ENCODE data around the gene CNTN4.

Gene CNTN4

GRCh38 chr3:3023111-3023745 is 924.6 kb downstream of the CNTN4 start:
- H3K27ac ChIP-seq = no peak overlapping the region
- no peaks in the 10 kb centered on the region for H3K9me3 ChIP-seq (replicated peaks in 1 of 11)
- H3K4me1 ChIP-seq = peaks cover 0 to 5% (median 0%) of the 10 kb centered on the region in 10 experiments; a peak in 3 of 20 replicates
- H3K27me3 ChIP-seq = no peaks in the 10 kb centered on the region
- no peaks in the 10 kb centered on the region for H3K36me3 ChIP-seq
- no peaks in the 10 kb centered on the region for H4K20me1 ChIP-seq
- TF ChIP-seq Cebpa-rat (IDR thresholded peaks at IDR 0.05) = no peak
- no peak overlapping the region for H3K4me3 ChIP-seq
- H3K9ac ChIP-seq = no peak overlapping the region
- no peak overlapping the region for H3K4me2 ChIP-seq

GRCh38 chr3:3027976-3028567 is 929.4 kb downstream of the CNTN4 start:
- H3K27me3 ChIP-seq = no peaks in the 10 kb centered on the region
- no peak overlapping the region for H3K4me3 ChIP-seq
- no peak overlapping the region for H3K27ac ChIP-seq
- H3K4me1 ChIP-seq = peaks cover 0 to 9% (median 2%) of the 10 kb centered on the region in 10 experiments; a peak in 6 of 20 replicates
- no peaks in the 10 kb centered on the region for H4K20me1 ChIP-seq
- H3K4me2 ChIP-seq = 0 out of 22 replicates have a peak overlapping the region, but pooled peaks of 1 of the 11 experiments have one; percentile 3
- no peaks in the 10 kb centered on the region for H3K9me3 ChIP-seq (replicated peaks in 1 of 11)
- H3K9ac ChIP-seq = no peak overlapping the region
- no peak for TF ChIP-seq Cebpa-rat (IDR thresholded peaks at IDR 0.05)
- H3K36me3 ChIP-seq = no peaks in the 10 kb centered on the region

GRCh38 chr3:3031326-3031725 is 932.7 kb downstream of the CNTN4 start:
- Histone ChIP-seq H4K20me1 (no peaks in the 10 kb centered on the region), H3K4me3 (no peak overlapping the region), H3K36me3 (no peaks in the 10 kb centered on the region), H3K27me3 (no peaks in the 10 kb centered on the region), H3K4me2 (no peak overlapping the region), H3K27ac (no peak overlapping the region), H3K9me3 (replicated peaks in 1 of 11) (no peaks in the 10 kb centered on the region), H3K9ac (no peak overlapping the region), H3K4me1 (peaks cover 0 to 16% (median 5%) of the 10 kb centered on the region in 10 experiments; a peak in 7 of 20 replicates)
- no peak for TF ChIP-seq Cebpa-rat (IDR thresholded peaks at IDR 0.05)

GRCh38 chr3:3037156-3037555 is 938.5 kb downstream of the CNTN4 start:
- peaks cover 10 to 25% (median 19%) of the 10 kb centered on the region in 10 experiments; a peak in 17 of 20 replicates for H3K4me1 ChIP-seq

GRCh38 chr3:3038201-3038991 is 939.7 kb downstream of the CNTN4 start:
- peak overlapping the region in 3 of 11 experiments; percentile 16 to 27 (median 20); a peak in 1 of 22 replicates for H3K9ac ChIP-seq
- H3K27me3 ChIP-seq = no peaks in the 10 kb centered on the region
- H3K4me3 ChIP-seq = no peak overlapping the region
- H4K20me1 ChIP-seq = no peaks in the 10 kb centered on the region
- peak overlapping the region; percentile 43 to 64 (median 54) for H3K4me2 ChIP-seq
- H3K27ac ChIP-seq = peak overlapping the region in 7 of 11 experiments; percentile 5 to 42 (median 33); a peak in 8 of 22 replicates
- H3K36me3 ChIP-seq = no peaks in the 10 kb centered on the region
- peaks cover 0 to 5% (median 0%) of the 10 kb centered on the region in 11 experiments; a peak in 1 of 22 replicates for H3K9me3 ChIP-seq (replicated peaks in 1 of 11)
- H3K4me1 ChIP-seq = peaks cover 10 to 21% (median 18%) of the 10 kb centered on the region in 10 experiments; a peak in 17 of 20 replicates
- no peak for TF ChIP-seq Cebpa-rat (IDR thresholded peaks at IDR 0.05)

More at GRCh38 chr3:3037156-3037555, 938.5 kb downstream of the CNTN4 start:
- Histone ChIP-seq H3K4me3 (no peak overlapping the region), H3K27ac (no peak overlapping the region), H3K36me3 (no peaks in the 10 kb centered on the region), H3K9me3 (replicated peaks in 1 of 11) (peaks cover 0 to 5% (median 0%) of the 10 kb centered on the region in 11 experiments; a peak in 1 of 22 replicates), H3K4me2 (peak overlapping the region in 5 of 11 experiments; percentile 19 to 54 (median 47); a peak in 9 of 22 replicates), H4K20me1 (no peaks in the 10 kb centered on the region), H3K27me3 (no peaks in the 10 kb centered on the region), H3K9ac (no peak overlapping the region)
- no peak for TF ChIP-seq Cebpa-rat (IDR thresholded peaks at IDR 0.05)

GRCh38 chr3:3053974-3054373 is 955.3 kb downstream of the CNTN4 start:
- no peak overlapping the region for H3K4me2 ChIP-seq
- no peak for TF ChIP-seq Cebpa-rat (IDR thresholded peaks at IDR 0.05)
- no peaks in the 10 kb centered on the region for H3K9me3 ChIP-seq (replicated peaks in 1 of 11)
- no peaks in the 10 kb centered on the region for H3K4me1 ChIP-seq
- H4K20me1 ChIP-seq = no peaks in the 10 kb centered on the region
- no peaks in the 10 kb centered on the region for H3K36me3 ChIP-seq
- no peak overlapping the region for H3K9ac ChIP-seq
- H3K27ac ChIP-seq = no peak overlapping the region
- no peak overlapping the region for H3K4me3 ChIP-seq
- H3K27me3 ChIP-seq = no peaks in the 10 kb centered on the region

GRCh38 chr3:3059645-3060044 is 961.0 kb downstream of the CNTN4 start:
- Histone ChIP-seq H3K36me3 (no peaks in the 10 kb centered on the region), H3K9me3 (replicated peaks in 1 of 11) (no peaks in the 10 kb centered on the region), H3K4me3 (no peak overlapping the region), H3K27ac (no peak overlapping the region), H3K27me3 (no peaks in the 10 kb centered on the region), H3K4me2 (no peak overlapping the region), H4K20me1 (no peaks in the 10 kb centered on the region), H3K4me1 (no peaks in the 10 kb centered on the region), H3K9ac (no peak overlapping the region)
- TF ChIP-seq Cebpa-rat (IDR thresholded peaks at IDR 0.05) = no peak

- no peak for TF ChIP-seq Cebpa-rat (IDR thresholded peaks at IDR 0.05)
- H3K4me3 ChIP-seq = no peak overlapping the region
- no peak overlapping the region for H3K4me2 ChIP-seq
- no peaks in the 10 kb centered on the region for H4K20me1 ChIP-seq
- no peak overlapping the region for H3K27ac ChIP-seq
- no peak overlapping the region for H3K9ac ChIP-seq
- H3K27me3 ChIP-seq = no peaks in the 10 kb centered on the region
- H3K36me3 ChIP-seq = no peaks in the 10 kb centered on the region
- 0 out of 20 replicates have a peak, but pooled peaks cover 0 to 8% (median 0%) of the 10 kb centered on the region in 10 experiments for H3K4me1 ChIP-seq
- no peaks in the 10 kb centered on the region for H3K9me3 ChIP-seq (replicated peaks in 1 of 11)
These were observed 965.6 kb downstream of the CNTN4 start for GRCh38 chr3:3064297-3064696.

GRCh38 chr3:3065876-3066275 is 967.2 kb downstream of the CNTN4 start:
- H3K9ac ChIP-seq = no peak overlapping the region
- no peaks in the 10 kb centered on the region for H4K20me1 ChIP-seq
- 0 out of 20 replicates have a peak, but pooled peaks cover 0 to 8% (median 0%) of the 10 kb centered on the region in 10 experiments for H3K4me1 ChIP-seq
- no peaks in the 10 kb centered on the region for H3K27me3 ChIP-seq
- no peak overlapping the region for H3K4me2 ChIP-seq
- H3K4me3 ChIP-seq = no peak overlapping the region
- H3K9me3 ChIP-seq (replicated peaks in 1 of 11) = no peaks in the 10 kb centered on the region
- H3K36me3 ChIP-seq = no peaks in the 10 kb centered on the region
- H3K27ac ChIP-seq = no peak overlapping the region
- TF ChIP-seq Cebpa-rat (IDR thresholded peaks at IDR 0.05) = no peak
